ENCODE measurements around the gene RWDD1. TPM values are rescaled to one million over a fixed set of nuclear protein-coding genes. Genes with fewer than 3 reads are reported as not detected.
A peak's percentile ranks its signal among the peaks of the same experiment; 100 is the strongest.

The RWDD1 gene
- total RNA-seq, 1 donor from 2014 or later = 19.2 TPM

GRCh38 chr6:116605935-116606334 lies 34.6 kb downstream of the RWDD1 start:
- no peak for DNase-seq (ENCODE audit: low read depth in 2 of 2)

- DNase-seq (ENCODE audit: low read depth in 2 of 2) = no peak
Measured at GRCh38 chr6:116611056-116611455, 39.8 kb downstream of the RWDD1 start.

DNA sequence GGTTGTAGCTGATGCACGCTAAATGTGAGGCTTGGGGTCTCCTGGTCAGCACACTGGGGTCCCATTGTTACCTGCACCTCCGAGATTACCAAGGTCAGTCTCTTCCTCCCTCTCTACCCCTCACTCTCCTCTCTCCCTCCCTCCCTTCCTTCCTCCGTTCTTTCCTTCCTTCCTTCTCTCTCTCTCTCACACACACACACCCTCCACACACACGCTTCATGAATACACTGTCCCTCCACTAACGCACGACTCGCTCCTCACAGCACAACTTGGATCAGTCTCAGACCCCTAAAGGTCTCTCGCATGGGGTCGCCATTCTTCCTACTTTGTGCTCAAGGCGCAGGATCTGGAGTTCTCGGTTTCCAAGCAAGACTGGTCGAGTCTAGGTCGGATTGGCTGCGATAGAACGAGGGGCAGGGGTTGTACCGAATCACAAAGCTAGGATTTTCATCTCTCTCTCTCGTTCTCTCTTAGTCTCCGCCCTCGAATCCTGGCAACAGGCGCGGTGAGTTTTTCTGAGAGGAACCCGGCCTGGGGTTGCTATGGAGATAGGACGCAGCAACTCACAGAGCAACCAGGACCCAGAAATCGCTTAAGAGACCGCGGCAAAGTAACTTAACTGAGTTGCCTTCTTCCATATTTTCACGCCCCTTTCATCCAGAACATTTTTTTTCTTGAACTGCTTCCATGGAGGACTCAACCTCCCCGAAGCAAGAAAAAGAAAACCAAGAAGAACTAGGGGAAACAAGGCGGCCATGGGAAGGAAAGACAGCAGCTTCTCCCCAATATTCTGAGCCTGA lies 44.8 kb downstream of the RWDD1 start, which contains the start of gene RSPH4A:
Gene RSPH4A, plus strand, starts transcription at position 543 of the 800 bp plus-strand sequence. Its CDS starts 145 bp downstream, at position 688.
- DNase-seq (ENCODE audit: low read depth in 2 of 2) = peak; percentile 93 to 96

GRCh38 chr6:116616737-116617053 lies 45.4 kb downstream of the RWDD1 start:
- DNase-seq (ENCODE audit: low read depth in 2 of 2) = peak; percentile 2 to 20

DNA sequence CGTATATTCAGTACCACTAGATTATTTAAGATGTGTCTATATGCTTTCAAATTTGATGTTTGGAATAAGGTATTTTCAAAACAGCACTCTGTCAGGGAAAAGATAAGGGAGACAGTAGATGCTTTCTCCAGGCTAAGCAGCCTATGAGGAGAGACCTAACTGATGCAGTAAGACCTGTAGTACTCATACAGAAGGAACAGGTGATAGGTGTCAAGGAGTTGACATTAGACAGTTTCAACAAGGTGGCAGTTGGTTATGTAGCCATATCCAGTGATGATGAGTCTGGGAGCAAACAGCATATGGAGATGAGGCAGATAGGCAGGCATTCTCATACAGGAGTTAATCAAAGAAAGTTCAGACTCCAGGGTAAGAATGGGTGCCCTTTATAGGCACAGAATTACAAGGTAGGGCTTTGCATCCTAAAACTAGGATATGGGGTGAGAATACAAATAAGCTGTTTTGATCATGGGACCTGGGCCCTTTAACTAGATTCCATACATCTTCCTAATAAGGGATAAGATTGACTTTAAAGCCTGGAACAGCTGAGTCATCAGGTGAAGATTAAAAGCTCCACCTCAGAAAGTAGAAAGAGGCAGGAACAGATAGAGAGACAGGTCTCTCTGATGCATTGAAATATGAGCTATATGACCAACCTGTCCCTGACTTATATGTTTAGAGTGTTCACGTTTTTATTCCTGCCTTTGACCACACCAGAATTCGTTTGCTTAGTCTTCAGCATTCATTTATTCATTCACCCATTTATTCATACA lies 52.9 kb downstream of the RWDD1 start:
- no peak for DNase-seq (ENCODE audit: low read depth in 2 of 2)

- DNase-seq (ENCODE audit: low read depth in 2 of 2) = no peak
Measured at GRCh38 chr6:116625872-116626271, 54.6 kb downstream of the RWDD1 start.

DNA sequence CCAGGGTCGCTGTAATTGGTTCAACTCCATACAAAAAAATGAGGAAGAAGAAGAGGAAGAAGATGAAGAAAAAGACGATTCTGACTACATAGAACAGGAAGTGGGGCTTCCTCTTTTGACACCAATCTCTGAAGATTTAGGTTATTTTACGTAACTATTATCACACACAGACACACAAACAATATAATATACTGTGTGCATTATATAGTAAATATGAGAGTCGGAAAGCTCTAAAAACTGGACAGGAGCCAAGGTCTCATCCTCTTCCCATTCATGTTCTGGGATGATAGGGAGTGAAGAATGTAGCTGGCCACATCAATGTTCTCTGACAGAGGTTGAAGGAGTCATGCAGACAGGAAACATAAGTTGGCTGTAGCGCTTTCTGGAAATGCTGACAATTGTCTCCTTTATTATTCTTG lies 58.3 kb downstream of the RWDD1 start:
- peak; percentile 88 to 94 for DNase-seq (ENCODE audit: low read depth in 2 of 2)

- peak; percentile 83 to 90 for DNase-seq (ENCODE audit: low read depth in 2 of 2)
Measured at GRCh38 chr6:116631379-116631990, 60.2 kb downstream of the RWDD1 start.

GRCh38 chr6:116633685-116634084 lies 62.4 kb downstream of the RWDD1 start:
- DNase-seq (ENCODE audit: low read depth in 2 of 2) = peak in 1 of 2 donors; percentile 9

Other genes starting within 250 kb of the RWDD1 start
- 5.6 and 8.7 TPM in 2 replicates for gene DSE, start 200.6 kb upstream of the RWDD1 start, total RNA-seq
- gene CALHM6, start 110.1 kb upstream of the RWDD1 start, total RNA-seq = 1.1 and 2.6 TPM in 2 replicates
- 0.40 and 1.5 TPM in 2 replicates for gene CALHM5, start 59.9 kb upstream of the RWDD1 start, total RNA-seq
- gene TRAPPC3L, start 25.8 kb upstream of the RWDD1 start, total RNA-seq = under 0.01 TPM in 1 of 2 replicates, not detected in the other
- 0.22 TPM in 1 of 2 replicates, not detected in the other for gene CALHM4, start 17.8 kb upstream of the RWDD1 start, total RNA-seq
- gene RSPH4A, start 45.0 kb downstream of the RWDD1 start, total RNA-seq = 0.60 and 0.65 TPM in 2 replicates
- gene ZUP1, start 97.3 kb downstream of the RWDD1 start, total RNA-seq = 17.2 and 34.7 TPM in 2 replicates
- 5.2 and 14.5 TPM in 2 replicates for gene KPNA5, start 109.7 kb downstream of the RWDD1 start, total RNA-seq
- 5.2 and 14.1 TPM in 2 replicates for gene FAM162B, start 194.2 kb downstream of the RWDD1 start, total RNA-seq

All from lung microvascular endothelial cell (primary cell).